Spleen (tissue), 7 donors: ENCODE measurements around the gene CLOCK.

Source experiments
- POLR2A ChIP-seq, 3 donors: fragments of 450-650 bp; IDR thresholded peaks; one replicate each; pipeline ENCODE4 v1.5.1; 2017; ENCODE audit warnings: antibody characterized with exemption in 3 of 3, mild to moderate bottlenecking in 1 of 3
- POLR2AphosphoS5 ChIP-seq, 3 donors: sonication (generic); formaldehyde crosslinking; IDR thresholded peaks; one replicate each; pipeline ENCODE4 v1.5.1; 2017; ENCODE audit warnings: antibody characterized with exemption in 3 of 3
- TF ChIP-seq, protein P1 (sequence below), 11 experiments: fragments of 200-600 bp in 7 of 11; fragments of 450-650 bp in 4 of 11; sonication (generic) in 4 of 11; IDR thresholded peaks in 8 of 11; conservative IDR thresholded peaks in 3 of 11; 1 replicate in 7 of 11; 2 replicates in 4 of 11; pipeline versions ENCODE4 v1.4.0 to v1.8.0; 2016 to 2021; ENCODE audit warnings: antibody characterized with exemption in 11 of 11, inconsistent platforms in 4 of 11, mild to moderate bottlenecking in 1 of 11
- donor health status: DM: no; HTN: no; CAD: no; lungs with moderate emphysema.
- donor health status: DM: no; HTN: no; CAD: no.
- donor health status: DM: no; HTN: no; CAD: no.

DNA sequence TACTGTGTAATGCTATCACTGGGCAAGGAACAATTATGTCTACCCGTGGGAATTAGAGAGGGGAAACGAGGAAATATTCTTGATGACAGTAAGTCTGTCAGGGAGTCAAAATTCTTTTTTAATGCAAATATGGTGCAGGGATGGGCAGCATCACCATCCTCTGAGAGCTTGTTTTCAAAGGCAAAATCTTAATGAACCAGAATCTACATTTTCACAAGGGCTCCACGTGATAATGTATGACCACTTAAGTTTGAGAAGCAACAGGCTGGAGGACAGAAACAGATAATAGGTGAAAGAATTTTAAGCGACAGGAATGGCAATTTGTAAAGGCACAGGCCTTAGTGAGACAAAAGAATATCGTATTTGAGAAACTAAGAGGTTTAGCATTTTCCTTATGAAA, 63.4 kb downstream of the CLOCK start:
- TF ChIP-seq, protein P1, sequence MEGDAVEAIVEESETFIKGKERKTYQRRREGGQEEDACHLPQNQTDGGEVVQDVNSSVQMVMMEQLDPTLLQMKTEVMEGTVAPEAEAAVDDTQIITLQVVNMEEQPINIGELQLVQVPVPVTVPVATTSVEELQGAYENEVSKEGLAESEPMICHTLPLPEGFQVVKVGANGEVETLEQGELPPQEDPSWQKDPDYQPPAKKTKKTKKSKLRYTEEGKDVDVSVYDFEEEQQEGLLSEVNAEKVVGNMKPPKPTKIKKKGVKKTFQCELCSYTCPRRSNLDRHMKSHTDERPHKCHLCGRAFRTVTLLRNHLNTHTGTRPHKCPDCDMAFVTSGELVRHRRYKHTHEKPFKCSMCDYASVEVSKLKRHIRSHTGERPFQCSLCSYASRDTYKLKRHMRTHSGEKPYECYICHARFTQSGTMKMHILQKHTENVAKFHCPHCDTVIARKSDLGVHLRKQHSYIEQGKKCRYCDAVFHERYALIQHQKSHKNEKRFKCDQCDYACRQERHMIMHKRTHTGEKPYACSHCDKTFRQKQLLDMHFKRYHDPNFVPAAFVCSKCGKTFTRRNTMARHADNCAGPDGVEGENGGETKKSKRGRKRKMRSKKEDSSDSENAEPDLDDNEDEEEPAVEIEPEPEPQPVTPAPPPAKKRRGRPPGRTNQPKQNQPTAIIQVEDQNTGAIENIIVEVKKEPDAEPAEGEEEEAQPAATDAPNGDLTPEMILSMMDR (IDR thresholded peaks at IDR 0.05 in 8 of 11, conservative IDR thresholded peaks at IDR 0.05 in 3 of 11), result no peak
- TF ChIP-seq POLR2A (IDR thresholded peaks at IDR 0.05), result no peak
- no peak for TF ChIP-seq POLR2AphosphoS5 (IDR thresholded peaks at IDR 0.05)
